ENCODE results near the gene PAPOLG. TPM values are rescaled to one million over a fixed set of nuclear protein-coding genes. Genes with fewer than 3 reads are reported as not detected.
A peak's percentile ranks its signal among the peaks of the same experiment; 100 is the strongest.

PAPOLG gene
- total RNA-seq, 1 donor from 2014 or later: 15.1 TPM

- DNase-seq (ENCODE audit: extremely low spot score, unreplicated experiment): no peak
- H3K27ac Mint-ChIP-seq (ENCODE audit: unreplicated experiment): no peak overlapping the region
- H3K27me3 Mint-ChIP-seq (ENCODE audit: unreplicated experiment): peaks cover 15% of the 10 kb centered on the region
- no peaks in the 10 kb centered on the region for H3K9me3 Mint-ChIP-seq (ENCODE audit: unreplicated experiment)
- peaks cover 11% of the 10 kb centered on the region for H3K4me1 Mint-ChIP-seq (ENCODE audit: unreplicated experiment)
- no peaks in the 10 kb centered on the region for H3K36me3 Mint-ChIP-seq (ENCODE audit: unreplicated experiment)
- H3K4me3 Mint-ChIP-seq (ENCODE audit: unreplicated experiment): no peak overlapping the region
- TF ChIP-seq, protein P1, sequence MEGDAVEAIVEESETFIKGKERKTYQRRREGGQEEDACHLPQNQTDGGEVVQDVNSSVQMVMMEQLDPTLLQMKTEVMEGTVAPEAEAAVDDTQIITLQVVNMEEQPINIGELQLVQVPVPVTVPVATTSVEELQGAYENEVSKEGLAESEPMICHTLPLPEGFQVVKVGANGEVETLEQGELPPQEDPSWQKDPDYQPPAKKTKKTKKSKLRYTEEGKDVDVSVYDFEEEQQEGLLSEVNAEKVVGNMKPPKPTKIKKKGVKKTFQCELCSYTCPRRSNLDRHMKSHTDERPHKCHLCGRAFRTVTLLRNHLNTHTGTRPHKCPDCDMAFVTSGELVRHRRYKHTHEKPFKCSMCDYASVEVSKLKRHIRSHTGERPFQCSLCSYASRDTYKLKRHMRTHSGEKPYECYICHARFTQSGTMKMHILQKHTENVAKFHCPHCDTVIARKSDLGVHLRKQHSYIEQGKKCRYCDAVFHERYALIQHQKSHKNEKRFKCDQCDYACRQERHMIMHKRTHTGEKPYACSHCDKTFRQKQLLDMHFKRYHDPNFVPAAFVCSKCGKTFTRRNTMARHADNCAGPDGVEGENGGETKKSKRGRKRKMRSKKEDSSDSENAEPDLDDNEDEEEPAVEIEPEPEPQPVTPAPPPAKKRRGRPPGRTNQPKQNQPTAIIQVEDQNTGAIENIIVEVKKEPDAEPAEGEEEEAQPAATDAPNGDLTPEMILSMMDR (IDR thresholded peaks at IDR 0.05): no peak
Measured at GRCh38 chr2:60745330-60745729, 10.7 kb upstream of the PAPOLG start.

- H3K27ac Mint-ChIP-seq (ENCODE audit: unreplicated experiment): no peak overlapping the region
- H3K9me3 Mint-ChIP-seq (ENCODE audit: unreplicated experiment): no peaks in the 10 kb centered on the region
- H3K36me3 Mint-ChIP-seq (ENCODE audit: unreplicated experiment): no peaks in the 10 kb centered on the region
- peaks cover 11% of the 10 kb centered on the region for H3K4me1 Mint-ChIP-seq (ENCODE audit: unreplicated experiment)
- TF ChIP-seq, protein P1 (IDR thresholded peaks at IDR 0.05): no peak
- peaks cover 15% of the 10 kb centered on the region for H3K27me3 Mint-ChIP-seq (ENCODE audit: unreplicated experiment)
- DNase-seq (ENCODE audit: extremely low spot score, unreplicated experiment): no peak
- H3K4me3 Mint-ChIP-seq (ENCODE audit: unreplicated experiment): no peak overlapping the region
Measured at GRCh38 chr2:60745761-60746160, 10.3 kb upstream of the PAPOLG start.

- TF ChIP-seq, protein P1 (IDR thresholded peaks at IDR 0.05): no peak
- Mint-ChIP-seq H3K4me3 (ENCODE audit: unreplicated experiment) (no peak overlapping the region), H3K4me1 (ENCODE audit: unreplicated experiment) (peaks cover 11% of the 10 kb centered on the region), H3K27ac (ENCODE audit: unreplicated experiment) (no peak overlapping the region), H3K27me3 (ENCODE audit: unreplicated experiment) (peaks cover 18% of the 10 kb centered on the region), H3K9me3 (ENCODE audit: unreplicated experiment) (no peaks in the 10 kb centered on the region), H3K36me3 (ENCODE audit: unreplicated experiment) (no peaks in the 10 kb centered on the region)
- no peak for DNase-seq (ENCODE audit: extremely low spot score, unreplicated experiment)
Measured at GRCh38 chr2:60746318-60746717, 9.8 kb upstream of the PAPOLG start.

- Mint-ChIP-seq H3K27ac (ENCODE audit: unreplicated experiment) (peak overlapping the region; percentile 15), H3K4me3 (ENCODE audit: unreplicated experiment) (no peak overlapping the region), H3K4me1 (ENCODE audit: unreplicated experiment) (peaks cover 23% of the 10 kb centered on the region), H3K9me3 (ENCODE audit: unreplicated experiment) (no peaks in the 10 kb centered on the region), H3K27me3 (ENCODE audit: unreplicated experiment) (no peaks in the 10 kb centered on the region), H3K36me3 (ENCODE audit: unreplicated experiment) (peaks cover 41% of the 10 kb centered on the region)
- TF ChIP-seq, protein P1 (IDR thresholded peaks at IDR 0.05): no peak
- DNase-seq (ENCODE audit: extremely low spot score, unreplicated experiment): no peak
Measured at GRCh38 chr2:60759654-60760053, 3.6 kb downstream of the PAPOLG start.

GRCh38 chr2:60764736-60765534 is 8.9 kb downstream of the PAPOLG start:
- H3K36me3 Mint-ChIP-seq (ENCODE audit: unreplicated experiment): peaks cover 70% of the 10 kb centered on the region
- H3K27ac Mint-ChIP-seq (ENCODE audit: unreplicated experiment): no peak overlapping the region
- TF ChIP-seq, protein P1 (IDR thresholded peaks at IDR 0.05): no peak
- H3K4me3 Mint-ChIP-seq (ENCODE audit: unreplicated experiment): no peak overlapping the region
- peaks cover 5% of the 10 kb centered on the region for H3K4me1 Mint-ChIP-seq (ENCODE audit: unreplicated experiment)
- H3K9me3 Mint-ChIP-seq (ENCODE audit: unreplicated experiment): no peaks in the 10 kb centered on the region
- H3K27me3 Mint-ChIP-seq (ENCODE audit: unreplicated experiment): no peaks in the 10 kb centered on the region
- no peak for DNase-seq (ENCODE audit: extremely low spot score, unreplicated experiment)

Data from osteocyte (in vitro differentiated cells).